Measurements from ENCODE around the gene PPDPF.

GRCh38 chr20:63568170-63568981, 47.8 kb downstream of the PPDPF start:
- no peak for TF ChIP-seq CTCF (conservative IDR thresholded peaks at IDR 0.05)
- no peak for TF ChIP-seq EZH2 (IDR thresholded peaks at IDR 0.05; ENCODE audit: low read depth)

All from PC-9 (cell line).